NCI-H345 treated with DMSO at 0.1 percent for 48 hours (cell line): ENCODE measurements around the gene ATP11A.
"Not testable (repeated sequence)": the region's sequence is repeated elsewhere in the genome, so short reads cannot be mapped to it uniquely, and the experiment has no call there.

ENCODE experiments used
- DNase-seq: peaks from one replicate; lab custom pipeline; 2025; ENCODE audit not compliant: unreplicated experiment; lab: John Stamatoyannopoulos, UW

The ATP11A gene

DNA sequence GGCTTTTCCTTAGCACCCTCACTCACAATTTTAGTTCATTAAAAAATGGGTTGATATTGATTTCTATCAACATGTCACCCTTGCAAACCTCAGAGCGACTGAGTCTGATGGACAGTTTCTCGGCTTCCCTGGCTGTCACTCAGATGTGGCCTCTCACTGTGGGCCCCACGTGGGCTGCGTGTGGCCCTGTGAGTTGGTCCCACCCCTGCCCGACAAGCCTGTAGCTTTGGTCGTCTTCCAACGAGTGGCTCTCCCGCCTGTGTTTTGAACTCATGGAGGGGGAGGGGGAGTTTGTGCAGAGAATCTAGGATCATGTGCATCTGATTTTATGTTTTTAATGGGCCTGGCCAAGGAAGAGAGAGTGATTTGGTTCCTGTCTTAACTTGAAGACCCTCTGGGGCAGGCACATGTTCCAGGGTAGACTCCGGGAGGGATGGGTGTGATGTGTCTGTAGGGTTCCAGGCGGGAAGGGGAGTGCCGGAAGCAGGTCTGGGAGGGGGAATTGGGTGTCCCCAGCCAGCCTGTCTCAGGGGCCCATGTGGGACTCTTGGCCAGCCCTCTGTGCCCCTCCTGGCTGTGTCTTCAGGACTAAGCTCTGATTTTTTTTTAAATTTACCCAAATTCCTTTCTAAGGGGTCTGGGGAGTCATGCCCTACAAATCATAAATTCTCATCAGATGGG, 18.9 kb downstream of the ATP11A start:
- DNase-seq: no peak

GRCh38 chr13:112709316-112709715, 19.5 kb downstream of the ATP11A start:
- DNase-seq: not testable (repeated sequence)

DNA sequence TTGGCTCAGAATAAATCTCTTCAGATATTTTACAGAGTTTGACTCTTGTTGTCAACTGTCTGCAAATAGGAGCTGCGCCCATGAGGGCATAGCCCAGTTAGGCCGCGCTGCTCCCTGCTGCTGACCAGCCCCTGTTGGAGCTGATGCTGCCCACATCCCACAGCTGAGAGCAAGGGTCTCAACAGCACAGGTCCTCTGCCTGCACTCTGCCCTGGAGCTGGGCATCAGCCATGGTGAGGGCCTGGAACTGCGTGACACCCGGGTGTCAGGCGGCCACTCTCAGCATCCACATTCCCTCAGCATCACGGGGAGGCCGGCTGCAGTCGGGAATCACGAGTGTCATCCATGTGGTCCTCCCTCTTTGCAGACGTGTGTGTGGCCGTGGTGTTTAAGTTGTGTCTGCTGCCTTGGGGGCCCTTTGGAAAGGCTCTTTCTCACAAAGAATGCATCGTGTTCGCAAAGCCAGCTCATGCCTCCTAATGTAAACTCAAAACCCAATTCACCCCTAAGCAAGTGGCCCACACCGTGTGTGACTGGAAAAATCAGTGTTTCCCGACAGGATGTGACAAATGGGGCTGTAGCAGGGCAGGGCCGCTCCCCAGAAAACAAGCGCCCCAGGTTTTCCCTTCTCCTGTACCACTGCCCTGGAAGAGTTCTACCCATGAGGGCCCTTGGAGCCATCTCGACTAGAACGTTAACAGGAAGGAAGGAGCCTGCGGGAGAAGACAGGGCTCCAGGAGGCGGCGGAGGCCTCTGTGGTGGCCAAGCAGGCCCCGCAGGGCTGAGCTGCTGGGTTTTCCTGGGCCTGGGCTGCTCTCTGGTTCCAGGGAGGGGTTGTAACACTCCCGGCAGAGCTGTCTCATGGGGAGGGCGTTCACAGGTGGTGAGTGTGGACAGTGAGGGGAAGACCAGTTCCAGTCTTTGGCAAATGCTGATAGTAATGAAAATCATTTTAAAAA, 20.3 kb downstream of the ATP11A start:
- no peak for DNase-seq

GRCh38 chr13:112710855-112711527, 21.2 kb downstream of the ATP11A start:
- no peak for DNase-seq

DNA sequence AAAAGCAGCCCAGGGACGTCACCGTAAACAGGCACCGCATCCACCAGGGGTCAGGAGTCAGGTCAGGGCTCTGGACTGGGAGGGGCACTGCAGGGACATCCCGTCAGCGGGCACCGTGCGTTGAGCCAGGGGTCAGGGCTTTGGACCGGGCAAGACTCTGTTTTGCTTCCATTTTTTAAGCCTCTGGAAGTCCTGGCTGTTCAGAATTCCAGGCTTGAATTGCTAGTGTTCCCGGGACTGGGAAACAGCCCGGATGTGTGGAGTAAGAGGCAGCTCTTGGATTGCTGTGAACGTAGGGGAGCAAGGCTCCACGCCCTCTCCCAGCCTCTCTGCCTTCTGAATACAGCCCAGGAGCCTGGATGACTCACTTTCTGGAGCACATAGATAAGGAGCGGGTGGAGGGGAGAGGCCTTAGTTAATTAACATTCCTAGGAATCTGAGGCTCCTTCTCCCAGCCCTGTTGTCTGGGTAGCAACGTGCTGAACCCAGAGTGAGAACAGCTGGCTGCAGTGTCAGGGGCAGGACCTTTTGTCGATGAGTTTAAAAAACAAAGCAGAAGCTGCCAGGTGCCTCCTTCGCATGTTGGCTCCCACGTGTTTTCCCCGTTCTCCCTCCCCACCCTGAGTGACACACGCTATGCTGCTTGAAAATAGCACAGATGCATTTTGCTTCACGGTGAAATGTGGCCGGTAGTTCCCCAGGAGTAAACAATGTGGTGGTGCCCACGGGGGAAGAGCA, 21.9 kb downstream of the ATP11A start:
- DNase-seq: peak; percentile 21

DNA sequence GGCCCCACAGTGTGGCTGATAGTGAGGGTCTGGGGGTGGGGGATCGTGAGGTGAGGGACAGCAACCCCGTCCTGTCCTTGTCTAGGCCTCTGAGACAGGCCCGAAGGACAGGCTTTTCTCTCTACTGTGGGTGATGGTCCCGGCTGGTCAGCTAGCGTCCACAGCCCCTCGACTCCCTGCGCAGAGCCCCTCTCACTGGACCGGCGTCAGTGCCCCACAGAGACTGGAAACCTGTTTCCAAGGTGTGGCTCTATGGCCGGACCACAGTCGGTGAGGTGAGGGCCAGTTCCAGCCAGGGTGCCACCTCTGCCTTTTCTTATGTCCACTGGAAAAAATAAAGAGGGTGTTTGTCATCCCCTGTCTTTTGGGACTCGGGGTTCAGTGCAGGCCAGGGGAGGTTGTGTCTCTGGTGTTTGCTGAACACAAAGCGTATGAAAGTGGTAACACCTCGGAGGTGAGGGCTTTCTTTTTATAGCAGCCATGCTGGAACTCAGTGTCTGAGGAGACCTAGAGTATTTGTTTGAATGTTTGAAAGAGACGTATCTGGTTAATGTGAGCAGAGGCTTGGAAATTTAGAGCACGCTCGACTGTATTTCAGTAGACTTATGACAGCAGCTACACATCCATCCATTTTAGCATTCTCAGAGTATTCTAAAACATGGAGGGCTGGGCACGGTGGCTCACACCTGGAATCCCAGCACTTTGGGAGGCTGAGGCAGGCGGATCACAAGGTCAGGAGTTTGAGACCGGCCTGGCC, 22.8 kb downstream of the ATP11A start:
- DNase-seq: no peak

DNA sequence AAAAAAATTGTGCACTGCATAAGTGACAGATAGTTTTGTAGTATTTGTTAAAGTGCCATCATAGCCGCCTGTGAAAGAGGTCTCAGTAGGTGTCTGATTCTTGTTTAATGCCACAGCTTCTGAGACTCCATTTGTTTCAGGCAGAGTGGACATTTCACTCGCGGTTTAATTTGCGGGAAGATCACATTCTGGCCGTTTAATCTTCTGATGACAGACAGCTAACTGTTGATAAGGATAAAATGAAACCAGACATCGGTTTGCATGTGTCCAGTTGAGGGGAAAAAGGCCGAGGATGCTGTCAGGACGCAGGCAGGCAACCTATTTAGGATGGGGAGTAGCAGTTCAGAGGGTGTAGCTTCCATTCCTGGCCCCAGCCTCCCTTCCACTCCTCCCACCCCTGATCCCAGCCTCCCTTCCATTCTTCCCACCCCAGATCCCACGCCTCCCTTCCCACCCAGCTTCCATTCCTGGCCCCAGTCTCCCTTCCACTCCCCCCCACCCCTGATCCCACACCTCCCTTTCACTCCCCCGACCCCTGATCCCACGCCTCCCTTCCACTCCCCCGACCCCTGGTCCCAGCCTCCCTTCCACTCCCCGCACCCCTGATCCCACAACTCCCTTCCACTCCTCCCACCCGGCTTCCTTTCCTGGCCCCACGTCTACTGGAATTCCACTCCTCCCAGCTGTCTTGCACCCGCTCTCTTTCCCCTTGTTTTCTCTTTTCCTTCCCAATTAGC, 23.8 kb downstream of the ATP11A start:
- no peak for DNase-seq

DNA sequence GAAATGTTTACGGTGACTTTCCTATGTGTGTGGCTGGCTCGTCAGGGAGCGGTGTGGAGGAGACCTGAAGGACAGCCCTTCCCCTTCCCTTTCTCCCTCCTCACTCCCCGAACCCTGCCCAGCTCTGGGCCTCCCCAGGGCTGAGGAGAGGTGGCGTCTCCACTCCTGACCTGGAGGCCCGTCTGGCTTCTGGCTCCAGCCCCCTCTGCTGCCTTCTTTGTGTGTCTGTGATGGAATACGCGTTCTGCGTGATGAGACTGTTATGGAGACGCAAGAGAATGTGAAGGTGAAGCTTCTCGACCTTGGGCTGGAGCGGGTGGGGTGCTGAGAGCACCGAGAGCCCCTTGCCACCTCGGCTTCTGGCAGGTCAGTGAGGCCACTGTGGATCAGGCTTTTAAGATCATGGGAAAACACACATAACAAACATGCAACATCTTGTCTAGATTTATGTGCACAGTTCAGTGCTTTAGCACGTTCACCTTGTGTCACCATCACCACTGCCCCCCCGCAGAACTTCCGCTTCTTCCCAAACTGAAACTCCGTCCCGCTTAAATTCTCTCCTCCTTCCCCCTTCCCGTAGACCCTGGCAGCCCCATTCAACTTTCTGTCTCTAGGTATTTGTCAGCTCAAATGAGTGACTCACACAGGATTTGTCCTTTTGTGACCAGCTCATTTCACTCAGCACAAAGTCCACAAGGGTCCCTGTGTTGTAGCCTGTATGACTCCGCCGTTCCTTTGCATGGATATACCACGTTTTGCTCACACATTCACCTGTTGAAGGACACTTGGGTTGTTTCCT, 24.7 kb downstream of the ATP11A start:
- no peak for DNase-seq

GRCh38 chr13:112715210-112715609, 25.4 kb downstream of the ATP11A start:
- no peak for DNase-seq

DNA sequence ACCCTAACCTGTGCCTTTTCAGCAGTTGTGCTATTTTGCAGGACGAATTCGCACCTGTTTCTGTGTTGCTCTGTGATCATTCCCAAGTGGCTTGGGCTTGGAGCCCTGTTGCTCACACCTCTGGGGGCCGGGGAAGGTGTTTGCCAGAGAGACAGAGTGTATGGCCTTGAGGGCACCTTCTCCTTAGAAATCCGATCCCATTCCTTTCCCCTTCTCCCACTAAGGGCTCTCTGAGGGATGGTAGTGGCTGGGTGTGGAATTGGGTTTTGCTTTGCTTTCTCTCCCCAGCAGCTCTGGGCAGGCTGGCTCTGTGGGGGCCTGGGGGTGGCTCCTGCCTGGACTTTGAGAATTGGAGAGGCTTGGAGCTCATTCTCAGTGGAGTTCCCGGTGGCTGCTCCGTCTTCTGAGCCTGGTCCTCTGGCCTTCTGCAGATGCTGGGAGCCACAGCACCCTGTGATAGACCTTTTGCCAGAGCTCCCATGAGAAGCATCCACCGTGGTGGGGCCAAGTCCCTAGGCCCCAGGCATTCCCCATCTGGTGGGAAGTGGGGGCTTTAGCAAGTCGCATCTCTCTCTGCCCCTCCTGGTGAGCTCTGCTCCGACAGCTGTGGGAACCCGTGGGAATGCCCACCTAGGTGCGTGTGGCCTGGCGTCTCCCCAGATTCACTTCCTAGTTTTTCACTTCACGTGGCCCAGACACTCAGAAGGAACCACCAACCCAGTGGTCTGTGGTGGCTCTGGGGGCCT, 26.1 kb downstream of the ATP11A start:
- no peak for DNase-seq

DNA sequence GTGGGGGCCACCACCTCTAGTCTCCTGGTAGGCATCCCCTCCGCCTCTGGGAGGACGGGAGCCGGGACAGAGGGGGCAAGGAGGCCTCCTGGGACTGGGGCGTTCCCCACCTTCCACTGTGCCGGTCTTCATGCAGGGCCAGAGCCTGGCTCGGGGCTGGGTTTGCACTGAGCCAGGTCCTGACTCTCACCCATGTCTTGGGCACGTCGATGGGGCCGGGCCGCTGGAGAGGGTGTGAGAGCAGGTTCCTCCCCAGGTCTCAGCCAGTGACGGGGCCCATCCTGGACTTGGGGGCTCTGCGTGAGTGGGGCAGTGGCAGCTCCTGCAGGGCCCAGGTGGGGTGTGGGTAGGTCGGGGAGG, 26.6 kb downstream of the ATP11A start:
- no peak for DNase-seq

DNA sequence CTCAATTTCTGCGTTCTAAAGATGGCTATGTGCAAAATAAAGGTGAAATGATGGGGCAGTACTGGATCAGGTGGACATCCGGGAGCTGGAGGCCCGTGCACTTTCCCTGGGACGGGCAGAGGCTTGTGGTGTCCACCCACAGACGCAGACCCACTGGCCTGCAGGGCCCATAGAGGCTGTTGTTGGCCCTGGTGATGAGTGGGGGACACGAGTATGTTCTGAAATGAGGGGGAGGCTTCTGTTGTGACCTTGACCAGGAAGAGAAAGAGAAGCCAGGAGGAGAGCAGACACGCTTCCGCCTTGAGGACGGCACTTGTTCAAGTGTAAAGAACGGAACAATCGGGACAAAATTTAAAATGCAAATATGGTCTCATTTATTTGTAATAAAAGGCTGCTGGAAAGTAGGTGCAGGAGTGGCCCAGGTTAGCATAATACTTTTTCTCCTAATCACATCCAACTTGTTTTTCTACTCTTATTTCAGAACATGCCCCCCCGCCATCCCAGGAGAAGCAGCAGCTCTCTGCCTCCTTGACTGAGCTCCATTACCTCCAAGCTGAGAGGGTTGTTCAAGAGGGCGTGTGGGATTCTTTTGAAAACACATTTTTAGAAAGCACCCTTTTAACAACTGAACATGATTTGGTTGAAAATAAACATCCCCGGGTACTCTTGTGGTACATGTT, 27.1 kb downstream of the ATP11A start:
- no peak for DNase-seq

GRCh38 chr13:112718318-112718717, 28.5 kb downstream of the ATP11A start:
- no peak for DNase-seq

GRCh38 chr13:112719016-112719415, 29.2 kb downstream of the ATP11A start:
- DNase-seq: no peak

DNA sequence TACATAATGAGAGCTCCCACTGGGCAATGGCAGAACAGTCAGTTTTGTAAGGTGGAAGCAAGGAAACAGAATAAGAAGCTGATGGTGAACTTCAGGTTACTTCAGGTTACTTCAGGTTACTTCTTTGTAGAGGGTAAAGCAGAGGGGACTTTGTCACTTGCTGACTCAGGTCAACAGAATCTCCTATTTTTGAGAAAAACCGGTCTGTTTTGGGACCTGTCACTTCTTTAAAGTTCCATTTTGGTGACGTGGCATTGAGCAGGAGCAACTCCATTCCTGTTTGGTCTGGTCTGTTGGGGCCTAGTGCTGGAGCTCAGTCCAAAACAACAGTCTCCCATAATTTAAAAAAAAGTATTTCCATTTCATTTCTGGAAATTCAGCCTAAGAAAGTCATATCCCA, 29.7 kb downstream of the ATP11A start:
- DNase-seq: no peak

- DNase-seq: no peak
These were observed 30.4 kb downstream of the ATP11A start for GRCh38 chr13:112720251-112720650.

- DNase-seq: no peak
These were observed 31.0 kb downstream of the ATP11A start for GRCh38 chr13:112720814-112721197.
